H1 (cell line): Measurements from ENCODE around the gene MED6. TPM values are rescaled to one million over a fixed set of nuclear protein-coding genes. Genes with fewer than 3 reads are reported as not detected.

Source experiments
- CTCF ChIA-PET: fragments of 300-600 bp; sonication (Branson Sonifier 250); formaldehyde crosslinking; loops from one replicate; lab custom pipeline; 2021; ENCODE audit not compliant: partially characterized antibody; lab: Charles Lee
- POLR2A ChIA-PET: fragments of 300-600 bp; sonication (Branson Sonifier 250); formaldehyde crosslinking; loops from one replicate; lab custom pipeline; 2021; ENCODE audit warnings: inconsistent platforms; ENCODE audit not compliant: partially characterized antibody; lab: Charles Lee
- DNase-seq, 2 experiments: peaks; one replicate each; pipeline versions ENCODE4 v3.0.0 to v3.0.0-alpha.2; 2010 to 2022; ENCODE audit warnings: low spot score in 2 of 2, low read depth in 1 of 2, mixed read lengths in 1 of 2
- FAIRE-seq: peaks from 2 replicates; lab custom pipeline; 2011; peaks lifted over from hg19 to GRCh38; lab: Jason Lieb, UNC
- H2AFZ ChIP-seq: 2 replicates; pipeline ENCODE4 v1.8.1; 2012; ENCODE audit warnings: low read length, inconsistent platforms
- H2AK5ac ChIP-seq: 2 replicates; pipeline ENCODE4 v1.6.1; 2013; ENCODE audit warnings: low read depth, low read length
- H2BK120ac ChIP-seq: replicated peaks from 2 replicates; pipeline ENCODE3; 2013; ENCODE audit warnings: low read depth, low read length, inconsistent platforms
- H2BK12ac ChIP-seq: 2 replicates; pipeline ENCODE4 v1.6.1; 2013; ENCODE audit warnings: low read depth, low read length
- H2BK15ac ChIP-seq: 2 replicates; pipeline ENCODE4 v1.6.1; 2013; ENCODE audit warnings: low read length
- H2BK20ac ChIP-seq: 2 replicates; pipeline ENCODE4 v1.6.1; 2013; ENCODE audit warnings: low read length
- H2BK5ac ChIP-seq: 2 replicates; pipeline ENCODE4 v1.6.1; 2013; ENCODE audit warnings: low read depth, low read length
- H3K14ac ChIP-seq: 2 replicates; pipeline ENCODE4 v1.6.1; 2013; ENCODE audit warnings: inconsistent platforms; ENCODE audit not compliant: insufficient read length
- H3K18ac ChIP-seq: 2 replicates; pipeline ENCODE4 v1.6.1; 2013; ENCODE audit warnings: low read length; ENCODE audit errors: extremely low read depth
- H3K23ac ChIP-seq: 2 replicates; pipeline ENCODE4 v1.6.1; 2013; ENCODE audit warnings: inconsistent platforms; ENCODE audit not compliant: insufficient read length
- H3K23me2 ChIP-seq: 2 replicates; pipeline ENCODE4 v1.6.1; 2013; ENCODE audit warnings: low read depth, low read length
- H3K27ac ChIP-seq: 2 replicates; pipeline ENCODE4 v1.6.1; 2011; ENCODE audit warnings: low read depth, low read length, inconsistent platforms
- H3K27me3 ChIP-seq, 4 experiments: replicated peaks in 1 of 4; 1 replicate in 1 of 4; 2 replicates in 3 of 4; pipeline versions ENCODE4 v1.6.1 to v1.8.1; 2011 to 2013; ENCODE audit warnings: low read length in 3 of 4, mild to moderate bottlenecking in 3 of 4, inconsistent platforms in 2 of 4, mixed read lengths in 2 of 4, moderate library complexity in 1 of 4; ENCODE audit not compliant: control insufficient read depth in 3 of 4, insufficient read depth in 3 of 4; ENCODE audit errors: extremely low read depth in 1 of 4
- H3K36me3 ChIP-seq, 4 experiments: 2 replicates each; pipeline versions ENCODE4 v1.6.1 to v1.8.1; 2011 to 2013; ENCODE audit warnings: mild to moderate bottlenecking in 4 of 4, low read length in 3 of 4, moderate library complexity in 2 of 4, control low read depth in 1 of 4, inconsistent platforms in 1 of 4; ENCODE audit not compliant: insufficient read depth in 4 of 4, control insufficient read depth in 2 of 4
- H3K4ac ChIP-seq: replicated peaks from 2 replicates; pipeline ENCODE3; 2013; ENCODE audit warnings: low read length, low read depth, mixed read lengths, inconsistent platforms; ENCODE audit not compliant: insufficient read length
- H3K4me1 ChIP-seq, 4 experiments: replicated peaks in 1 of 4; 1 replicate in 1 of 4; 2 replicates in 3 of 4; pipeline versions ENCODE4 v1.6.1 to v1.8.1; 2011 to 2013; ENCODE audit warnings: low read length in 3 of 4, inconsistent platforms in 2 of 4, mixed read lengths in 1 of 4; ENCODE audit not compliant: insufficient read depth in 4 of 4, control insufficient read depth in 3 of 4
- H3K4me2 ChIP-seq, 2 experiments: 2 replicates each; pipeline versions ENCODE4 v1.6.1 to v1.8.1; 2011 to 2013; ENCODE audit warnings: low read depth in 2 of 2, low read length in 2 of 2, control low read depth in 1 of 2, inconsistent platforms in 1 of 2, mild to moderate bottlenecking in 1 of 2; ENCODE audit not compliant: insufficient read depth in 1 of 2
- H3K4me3 ChIP-seq, 4 experiments: fragments of 200-600, 300-600 bp in 1 of 4; sonication (generic), shearing (Covaris generic), sonication (Bioruptor Twin) in 1 of 4; 2 replicates each; pipeline versions ENCODE4 v1.5.1 to v1.8.1; 2011 to 2016; ENCODE audit warnings: low read length in 4 of 4, low read depth in 3 of 4, control low read depth in 2 of 4, inconsistent platforms in 2 of 4, mild to moderate bottlenecking in 2 of 4, mixed read lengths in 1 of 4, moderate library complexity in 1 of 4; ENCODE audit not compliant: insufficient read depth in 2 of 4; ENCODE audit errors: extremely low read depth in 1 of 4
- H3K56ac ChIP-seq: replicated peaks from 2 replicates; pipeline ENCODE3; 2013; ENCODE audit warnings: low read depth, mild to moderate bottlenecking, mixed read lengths, low read length, inconsistent platforms; ENCODE audit not compliant: insufficient read length
- H3K79me1 ChIP-seq: 2 replicates; pipeline ENCODE4 v1.6.1; 2013; ENCODE audit warnings: low read depth, low read length, control low read depth
- H3K79me2 ChIP-seq, 2 experiments: 2 replicates each; pipeline versions ENCODE4 v1.6.1 to v1.8.1; 2012 to 2013; ENCODE audit warnings: low read length in 2 of 2, mild to moderate bottlenecking in 2 of 2, inconsistent platforms in 1 of 2; ENCODE audit not compliant: insufficient read depth in 2 of 2, control insufficient read depth in 1 of 2
- H3K9ac ChIP-seq, 4 experiments: replicated peaks in 1 of 4; 1 replicate in 1 of 4; 2 replicates in 3 of 4; pipeline versions ENCODE4 v1.6.1 to v1.8.1; 2011 to 2013; ENCODE audit warnings: low read depth in 3 of 4, low read length in 3 of 4, control low read depth in 2 of 4, mild to moderate bottlenecking in 2 of 4, moderate library complexity in 2 of 4, inconsistent platforms in 1 of 4; ENCODE audit errors: extremely low read depth in 1 of 4
- H3K9me3 ChIP-seq, 2 experiments: 2 replicates each; pipeline versions ENCODE4 v1.6.1 to v1.8.1; 2012 to 2013; ENCODE audit warnings: mild to moderate bottlenecking in 2 of 2, moderate library complexity in 2 of 2, control low read depth in 1 of 2, inconsistent platforms in 1 of 2, low read depth in 1 of 2, low read length in 1 of 2, mixed read lengths in 1 of 2; ENCODE audit not compliant: insufficient read depth in 2 of 2
- H4K20me1 ChIP-seq, 2 experiments: replicated peaks in 1 of 2; 2 replicates each; pipeline versions ENCODE3 to v1.8.1; 2011 to 2013; ENCODE audit warnings: inconsistent platforms in 2 of 2, low read length in 2 of 2, mild to moderate bottlenecking in 1 of 2; ENCODE audit not compliant: insufficient read depth in 2 of 2, control insufficient read depth in 1 of 2
- H4K5ac ChIP-seq: 2 replicates; pipeline ENCODE4 v1.6.1; 2013; ENCODE audit warnings: low read length, low read depth, mixed read lengths, inconsistent platforms; ENCODE audit not compliant: insufficient read length
- H4K8ac ChIP-seq: 2 replicates; pipeline ENCODE4 v1.8.0; 2013; ENCODE audit warnings: mild to moderate bottlenecking, moderate library complexity, low read length, inconsistent platforms; ENCODE audit not compliant: insufficient read depth; ENCODE audit errors: extremely low read depth
- H4K91ac ChIP-seq: replicated peaks from 2 replicates; pipeline ENCODE3; 2013; ENCODE audit warnings: low read length, mixed read lengths, inconsistent platforms; ENCODE audit not compliant: insufficient read length
- CTCF ChIP-seq, 3 experiments: IDR thresholded peaks; 1 replicate in 2 of 3; 2 replicates in 1 of 3; pipeline versions ENCODE4 v1.5.1 to v1.6.1; 2011; ENCODE audit warnings: low read length in 3 of 3, mild to moderate bottlenecking in 3 of 3, inconsistent platforms in 2 of 3, low read depth in 1 of 3, moderate library complexity in 1 of 3; ENCODE audit not compliant: insufficient read depth in 1 of 3; ENCODE audit errors: control extremely low read depth in 1 of 3
- E2F6 ChIP-seq: IDR thresholded peaks from 2 replicates; pipeline ENCODE4 v1.6.1; 2012; ENCODE audit warnings: inconsistent platforms
- RAD21 ChIP-seq, 2 experiments: IDR thresholded peaks in 1 of 2; conservative IDR thresholded peaks in 1 of 2; 2 replicates each; pipeline ENCODE4 v1.6.1; 2011; ENCODE audit warnings: low read depth in 2 of 2, low read length in 2 of 2, improper control_type of control experiment in 1 of 2, inconsistent platforms in 1 of 2, mild to moderate bottlenecking in 1 of 2, moderate library complexity in 1 of 2
- WGBS, 2 experiments: shearing (Covaris generic) in 1 of 2; methylation state at CpG; one replicate each; pipeline versions ENCODE4 v1.1.6 to v1.1.7; 2013 to 2015; ENCODE audit warnings: low lambda C conversion rate in 2 of 2, mixed read lengths in 2 of 2, inconsistent platforms in 1 of 2, low coverage in 1 of 2, missing lambda C conversion rate in 1 of 2; ENCODE audit not compliant: insufficient replicate concordance in 2 of 2, insufficient coverage in 1 of 2, insufficient read length in 1 of 2; ENCODE audit errors: extremely low coverage in 1 of 2, missing lambda C conversion rate in 1 of 2; 5-methylcytosine and 5-hydroxymethylcytosine counted together
- polyA plus RNA-seq, 7 experiments: library from polyadenylated mRNA; depleted of rRNA in 3 of 7; stranded (reverse) in 5 of 7; unstranded in 2 of 7; fragments of >200 nt in 5 of 7; fragments of 200-250 nt in 2 of 7; gene quantifications; 1 replicate in 5 of 7; 2 replicates in 1 of 7; 4 replicates in 1 of 7; pipeline versions ENCODE4 v1.2.1 to v1.2.3, GENCODE V29; 2011 to 2013; ENCODE audit warnings: missing spikeins in 2 of 7, mixed read lengths in 2 of 7
- total RNA-seq: library from RNA; stranded (reverse); fragmentation: NEBNext Ultra II Directional; extraction: Animal tissue kit (Norgen Biotek cat#: 25700); gene quantifications from 2 replicates; pipeline ENCODE4 v1.2.1, GENCODE V29; 2021

MED6 gene
- total and polyA plus RNA-seq, 2 of the 8 experiments (the other 6 are each of a cell fraction or from before 2014, with no cell fraction given): 33.1 to 39.7 TPM

GRCh38 chr14:70622111-70622712 is 21.8 kb upstream of the MED6 start:
- ChIA-PET CTCF (interaction anchor here (0.7 to 12.5 kb wide), 24 partner anchors 8 to 205 kb away, joined by 3 to 154 read pairs (median 4); partner anchors contain the start of genes MAP3K9, MED6 and TTC9), POLR2A (interaction anchor here (0.9 kb wide), 1 partner anchor 86 kb away, joined by 4 read pairs; no protein-coding TSS in a partner anchor)
- WGBS, 2 experiments: 54% methylated on average over 3 of the region's 3 CpGs; no CpG with 5 or more reads in 1 of the 2 experiments
- Histone ChIP-seq H3K23me2 (no peaks in the 10 kb centered on the region), H3K56ac (no peak overlapping the region), H4K91ac (no peak overlapping the region), H3K4me1 (no peaks in the 10 kb centered on the region), H3K4me3 (no peak overlapping the region), H3K9me3 (peaks cover 6 to 14% of the 10 kb centered on the region in 2 experiments; a peak in 3 of 4 replicates), H3K18ac (no peak overlapping the region), H3K79me1 (no peaks in the 10 kb centered on the region), H3K4me2 (no peak overlapping the region), H2AFZ (no peak overlapping the region), H3K36me3 (peaks cover 0 to 10% (median 2%) of the 10 kb centered on the region in 4 experiments; a peak in 4 of 8 replicates), H3K27me3 (no peaks in the 10 kb centered on the region), H3K79me2 (no peaks in the 10 kb centered on the region), H3K9ac (no peak overlapping the region), H2BK20ac (no peak overlapping the region), H3K14ac (no peak overlapping the region), H3K4ac (no peak overlapping the region), H4K20me1 (no peaks in the 10 kb centered on the region), H2AK5ac (no peak overlapping the region), H3K23ac (no peak overlapping the region), H2BK5ac (no peak overlapping the region), H2BK120ac (no peak overlapping the region), H4K8ac (no peak overlapping the region), H4K5ac (no peak overlapping the region), H3K27ac (no peak overlapping the region), H2BK15ac (no peak overlapping the region), H2BK12ac (no peak overlapping the region)
- TF ChIP-seq E2F6: no peak
- peak; percentile 96 to 97 for TF ChIP-seq RAD21 (IDR thresholded peaks at IDR 0.05 in 1 of 2, conservative IDR thresholded peaks at IDR 0.05 in 1 of 2; ENCODE audit: low read depth in 2 of 2, low read length in 2 of 2)
- peak; percentile 31 to 95 (median 94) for TF ChIP-seq CTCF (IDR thresholded peaks at IDR 0.05; ENCODE audit: control extremely low read depth in 1 of 3, insufficient read depth in 1 of 3, low read depth in 1 of 3, low read length in 3 of 3)
- FAIRE-seq: peak; percentile 99
- peak in 1 of 2 experiments; percentile 75 for DNase-seq
